PC-3 (cell line): Measurements from ENCODE around the gene SPINK9.

Source experiments
- EZH2 ChIP-seq: fragments of 300-600 bp; sonication (generic); IDR thresholded peaks from one replicate; pipeline ENCODE4 v1.6.1; 2017; ENCODE audit warnings: antibody characterized with exemption, mild to moderate bottlenecking, low read length; ENCODE audit not compliant: unreplicated experiment
- TF ChIP-seq, protein P1 (sequence below): fragments of 300-600 bp; sonication (generic); conservative IDR thresholded peaks from 2 replicates; pipeline ENCODE4 v1.5.1; 2017; ENCODE audit warnings: antibody characterized with exemption, low read depth, mild to moderate bottlenecking, low read length

DNA sequence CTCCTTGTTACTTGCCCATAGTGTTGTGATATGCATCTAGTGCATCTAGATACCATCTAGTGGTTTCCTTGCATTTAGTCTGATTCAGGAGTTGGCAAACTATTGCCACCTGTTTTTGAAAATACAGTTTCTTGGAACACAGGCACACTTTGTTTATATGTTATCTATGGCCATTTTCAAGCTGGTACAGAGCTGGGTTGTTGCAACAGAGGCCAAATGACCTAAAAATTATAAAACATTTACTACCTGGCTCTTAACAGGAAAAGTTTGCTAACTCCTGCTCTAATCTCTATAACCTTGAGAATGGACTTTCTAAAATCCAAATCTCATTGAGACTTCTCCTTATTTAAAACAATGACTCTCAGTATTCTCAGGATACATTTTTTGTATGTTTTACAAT is 29.0 kb downstream of the SPINK9 start:
- TF ChIP-seq, protein P1, sequence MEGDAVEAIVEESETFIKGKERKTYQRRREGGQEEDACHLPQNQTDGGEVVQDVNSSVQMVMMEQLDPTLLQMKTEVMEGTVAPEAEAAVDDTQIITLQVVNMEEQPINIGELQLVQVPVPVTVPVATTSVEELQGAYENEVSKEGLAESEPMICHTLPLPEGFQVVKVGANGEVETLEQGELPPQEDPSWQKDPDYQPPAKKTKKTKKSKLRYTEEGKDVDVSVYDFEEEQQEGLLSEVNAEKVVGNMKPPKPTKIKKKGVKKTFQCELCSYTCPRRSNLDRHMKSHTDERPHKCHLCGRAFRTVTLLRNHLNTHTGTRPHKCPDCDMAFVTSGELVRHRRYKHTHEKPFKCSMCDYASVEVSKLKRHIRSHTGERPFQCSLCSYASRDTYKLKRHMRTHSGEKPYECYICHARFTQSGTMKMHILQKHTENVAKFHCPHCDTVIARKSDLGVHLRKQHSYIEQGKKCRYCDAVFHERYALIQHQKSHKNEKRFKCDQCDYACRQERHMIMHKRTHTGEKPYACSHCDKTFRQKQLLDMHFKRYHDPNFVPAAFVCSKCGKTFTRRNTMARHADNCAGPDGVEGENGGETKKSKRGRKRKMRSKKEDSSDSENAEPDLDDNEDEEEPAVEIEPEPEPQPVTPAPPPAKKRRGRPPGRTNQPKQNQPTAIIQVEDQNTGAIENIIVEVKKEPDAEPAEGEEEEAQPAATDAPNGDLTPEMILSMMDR: no peak
- TF ChIP-seq EZH2: no peak
